Ramos (cell line): ENCODE measurements around the gene OR10AD1.
"Not testable (repeated sequence)": the region's sequence is repeated elsewhere in the genome, so short reads cannot be mapped to it uniquely, and the experiment has no call there.

Experiments
- in situ Hi-C: fragments of 300-500 bp; cut with MboI; formaldehyde crosslinking; loops from one replicate; pipeline ENCODE4 v1.14.3; 2022; ENCODE audit warnings: low sequenced_read_pairs; ENCODE audit not compliant: unreplicated experiment

OR10AD1 gene, protein sequence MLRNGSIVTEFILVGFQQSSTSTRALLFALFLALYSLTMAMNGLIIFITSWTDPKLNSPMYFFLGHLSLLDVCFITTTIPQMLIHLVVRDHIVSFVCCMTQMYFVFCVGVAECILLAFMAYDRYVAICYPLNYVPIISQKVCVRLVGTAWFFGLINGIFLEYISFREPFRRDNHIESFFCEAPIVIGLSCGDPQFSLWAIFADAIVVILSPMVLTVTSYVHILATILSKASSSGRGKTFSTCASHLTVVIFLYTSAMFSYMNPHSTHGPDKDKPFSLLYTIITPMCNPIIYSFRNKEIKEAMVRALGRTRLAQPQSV

DNA sequence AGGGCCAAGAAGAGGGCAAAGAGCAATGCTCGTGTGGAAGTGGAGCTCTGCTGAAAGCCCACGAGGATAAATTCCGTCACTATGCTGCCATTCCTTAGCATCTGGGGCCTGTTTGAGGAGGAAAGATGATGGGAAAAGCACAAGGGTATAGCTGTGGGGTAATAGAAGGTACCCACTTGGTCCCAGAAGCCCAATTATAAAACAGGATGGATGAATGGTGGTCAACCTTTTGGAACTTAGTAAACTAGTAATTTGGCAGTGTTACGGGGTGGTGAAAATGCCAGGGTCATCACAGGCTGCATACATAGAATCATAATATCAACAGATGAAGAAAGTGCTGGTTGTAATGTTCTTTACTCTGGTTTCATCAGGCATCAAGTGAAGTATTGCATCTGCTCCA lies at the start of gene OR10AD1:
Gene OR10AD1, minus strand, starts transcription at position 101 of the 400 bp plus-strand sequence. Its CDS starts 0 bp downstream, at position 101.
- in situ Hi-C loops = no loop called here

DNA sequence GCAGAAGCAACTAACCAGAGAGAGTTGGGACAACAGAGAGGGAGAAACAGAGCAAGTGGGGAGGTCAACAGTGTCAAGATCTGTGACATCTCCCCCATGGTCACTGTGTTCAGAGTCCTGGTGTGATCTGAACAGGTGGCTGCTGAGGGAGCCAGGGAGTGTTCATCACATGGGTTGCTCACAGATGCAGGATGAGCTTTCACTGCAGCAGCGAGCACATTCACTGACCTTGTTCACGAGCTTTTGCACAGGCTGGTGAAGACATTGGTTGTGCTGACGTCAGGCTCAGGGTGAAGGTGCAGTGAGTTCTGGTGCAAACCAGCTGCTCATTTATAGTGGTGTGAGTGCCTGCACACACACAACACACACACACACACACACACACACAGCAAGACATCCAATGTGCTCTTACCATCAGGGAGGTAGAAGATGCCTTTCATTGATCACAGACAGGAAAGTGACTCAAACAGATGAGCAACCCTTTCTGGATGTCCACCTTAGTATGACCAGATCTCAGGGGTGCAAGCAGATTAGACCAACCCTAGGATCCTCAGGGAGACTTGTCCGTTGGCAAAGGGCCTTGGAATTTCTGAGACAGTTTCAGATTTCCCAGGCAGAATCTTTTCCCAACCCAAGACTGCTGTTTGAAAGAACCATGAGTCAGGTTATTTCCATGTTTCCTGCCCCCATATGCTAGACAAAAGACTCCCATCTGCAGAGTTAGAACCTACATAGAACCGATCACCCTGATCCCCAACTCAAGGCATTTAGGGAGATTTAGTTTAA lies 44.3 kb upstream of the OR10AD1 start:
- in situ Hi-C loops = no loop called here

DNA sequence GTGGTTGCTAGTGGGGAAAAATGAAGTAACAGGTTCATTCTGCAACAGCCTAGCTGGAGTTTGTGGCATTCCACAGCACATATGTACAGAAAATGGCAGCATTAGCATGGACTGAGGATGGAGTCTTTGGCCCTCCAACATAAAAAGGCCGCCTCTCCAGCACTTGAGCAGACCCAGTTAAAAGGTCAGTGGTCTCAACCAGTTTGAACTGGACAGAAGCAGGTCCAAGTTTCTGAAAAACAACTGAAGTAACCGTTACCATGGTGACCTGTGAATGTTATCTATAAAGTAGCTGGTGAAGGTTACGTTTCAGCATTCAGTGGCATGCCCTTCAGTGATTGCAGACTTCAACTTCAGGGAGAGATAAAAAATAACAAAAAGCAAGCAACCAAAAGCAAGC lies 34.1 kb upstream of the OR10AD1 start:
- in situ Hi-C loops = no loop called here

DNA sequence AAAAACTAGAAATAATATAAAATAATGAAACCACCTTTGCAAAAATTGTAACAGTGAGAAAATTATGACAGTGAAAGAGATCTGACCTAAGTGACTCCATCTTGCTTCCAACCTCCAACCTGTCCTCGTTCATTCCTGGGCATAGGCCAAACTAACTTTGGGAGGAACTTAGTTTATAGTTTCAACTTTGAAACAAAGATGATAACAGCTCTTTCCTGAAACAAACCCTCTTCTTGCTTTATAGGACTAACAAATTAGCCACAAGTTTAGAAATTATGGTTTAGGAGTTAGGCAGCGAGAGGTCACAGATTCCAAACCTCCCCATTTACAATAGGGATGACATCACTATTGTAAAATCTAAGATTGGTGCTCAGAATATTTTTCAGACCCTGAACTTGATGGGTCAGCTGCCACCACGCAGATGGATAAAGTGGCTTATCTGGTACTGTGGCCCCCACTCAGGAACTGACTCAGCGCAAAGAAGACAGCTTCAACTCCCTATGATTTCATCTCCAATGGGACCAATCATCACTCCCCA lies 32.8 kb upstream of the OR10AD1 start:
- in situ Hi-C loops = no loop called here

DNA sequence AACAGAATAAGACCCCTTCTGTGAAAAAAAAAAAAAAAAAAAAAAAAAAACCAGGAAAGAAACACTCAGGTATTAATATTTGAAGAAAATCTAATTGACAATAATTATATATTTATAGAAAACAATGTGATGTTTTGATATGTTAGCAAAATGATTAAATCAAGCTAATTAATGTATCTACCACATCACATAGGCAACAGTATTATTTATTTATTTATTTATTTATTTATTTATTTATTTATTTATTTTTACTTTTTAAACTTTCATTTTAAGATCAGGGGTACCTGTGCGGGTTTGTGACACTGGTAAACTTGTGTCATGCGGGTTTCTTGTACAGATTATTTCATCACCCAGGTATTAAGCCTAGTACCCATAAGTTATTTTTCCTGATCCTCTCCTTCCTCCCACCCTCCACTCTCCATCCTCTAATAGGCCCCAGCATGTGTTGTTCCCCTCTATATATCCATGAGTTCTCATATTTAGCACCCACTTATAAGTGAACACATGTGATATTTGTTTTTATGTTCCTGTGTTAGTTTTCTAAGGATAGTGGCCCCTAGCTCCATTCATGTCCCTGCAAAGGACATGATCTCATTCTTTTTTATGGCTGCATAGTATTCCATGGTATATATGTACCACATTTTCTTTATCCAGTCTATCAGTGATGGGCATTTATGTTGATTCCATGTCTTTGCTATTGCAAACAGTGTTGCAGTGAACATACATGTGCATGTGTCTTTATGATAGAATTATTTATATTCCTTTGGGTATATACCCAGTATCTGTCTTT lies 28.3 kb upstream of the OR10AD1 start:
- in situ Hi-C loops = not testable (repeated sequence)

DNA sequence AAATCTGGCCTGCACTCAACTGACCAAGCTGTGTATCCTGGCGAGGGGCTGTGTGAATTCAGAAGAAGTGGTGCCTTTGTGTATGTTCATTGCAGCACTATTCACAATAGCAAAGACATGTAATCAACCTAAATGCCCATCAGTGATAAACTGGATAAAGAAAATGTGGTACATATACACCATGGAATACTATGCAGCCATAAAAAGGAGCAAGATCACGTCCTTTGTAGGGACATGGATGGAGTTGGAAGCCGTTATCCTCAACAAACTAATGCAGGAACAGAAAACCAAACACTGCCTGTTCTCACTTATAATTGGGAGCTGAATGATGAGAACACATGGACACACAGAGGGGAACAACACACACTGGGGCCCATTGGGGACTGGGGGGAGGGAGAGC lies 21.4 kb upstream of the OR10AD1 start:
- in situ Hi-C loops = not testable (repeated sequence)

DNA sequence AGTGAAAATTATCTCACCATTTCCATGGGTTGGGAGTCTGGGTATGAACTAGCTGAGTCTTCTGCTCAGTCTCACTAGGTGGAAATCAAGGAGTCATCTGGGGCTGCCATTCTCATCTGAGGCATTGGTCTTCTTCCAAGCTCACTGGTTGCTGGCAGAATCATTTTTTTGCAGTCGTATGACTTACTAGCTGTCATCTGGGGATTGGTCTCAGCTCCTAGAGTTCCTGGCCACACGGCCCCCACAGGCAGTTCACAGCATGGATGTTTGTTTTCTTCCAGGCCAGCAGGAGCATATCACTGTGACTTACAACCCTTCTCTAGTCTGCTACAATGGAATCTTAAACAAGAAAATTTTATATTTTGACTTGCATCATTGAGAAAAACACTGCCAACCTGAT lies 18.6 kb upstream of the OR10AD1 start:
- in situ Hi-C loops = no loop called here

DNA sequence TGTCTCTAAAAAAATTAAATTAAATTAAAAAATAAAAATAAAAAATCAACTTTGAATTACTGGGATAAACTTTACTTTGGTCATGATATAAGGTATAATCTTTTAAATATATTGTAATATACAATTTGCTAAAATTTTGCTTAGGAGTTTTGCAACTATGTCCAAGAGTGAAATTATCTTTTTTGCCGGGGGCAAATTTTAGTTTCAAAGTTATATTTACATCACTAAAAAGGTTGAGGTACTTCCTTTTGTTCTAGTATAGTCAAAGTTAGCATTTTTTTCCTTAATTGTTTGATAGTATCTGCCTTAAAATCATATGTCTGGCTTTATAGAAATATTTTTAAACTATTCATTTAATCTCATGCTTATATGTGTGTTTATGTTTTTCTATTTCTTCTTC lies 17.6 kb upstream of the OR10AD1 start:
- in situ Hi-C loops = no loop called here

DNA sequence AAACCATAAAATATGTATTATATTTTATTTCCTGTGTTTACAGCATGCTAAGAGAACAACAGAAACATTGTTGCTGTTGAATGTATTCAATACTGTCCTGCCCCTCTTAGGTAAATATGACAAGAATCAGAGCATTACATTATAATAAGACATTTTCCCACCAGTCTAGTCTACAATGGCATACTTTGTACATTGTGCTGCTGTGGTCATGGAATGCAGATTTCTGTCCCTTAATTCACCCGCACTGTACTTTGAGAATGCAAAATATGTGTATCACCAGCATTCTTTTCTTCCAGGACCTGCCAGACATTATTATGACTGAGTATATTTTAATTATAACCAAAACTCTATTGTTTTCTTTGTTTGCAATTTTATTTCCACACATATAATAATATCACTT lies 16.5 kb upstream of the OR10AD1 start:
- in situ Hi-C loops = no loop called here

DNA sequence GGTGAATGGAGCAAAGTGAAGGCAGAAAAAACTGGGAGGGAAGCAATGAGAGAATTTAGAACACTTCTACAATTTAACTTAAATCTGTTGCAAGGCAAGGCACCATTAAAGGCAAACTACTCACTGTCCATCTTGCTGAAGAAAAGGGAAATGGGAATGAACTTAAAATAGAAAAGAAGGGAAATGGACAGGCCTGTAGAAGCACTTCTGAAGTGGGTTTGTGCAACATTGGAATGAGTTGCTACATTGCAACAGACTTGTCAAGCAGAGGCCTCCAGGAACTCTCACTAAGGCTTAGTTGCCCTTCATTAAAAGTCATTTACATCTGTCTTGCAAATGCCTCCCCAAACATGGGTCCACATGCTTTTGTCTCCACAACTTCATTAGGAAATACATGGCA lies 13.7 kb upstream of the OR10AD1 start:
- in situ Hi-C loops = no loop called here

DNA sequence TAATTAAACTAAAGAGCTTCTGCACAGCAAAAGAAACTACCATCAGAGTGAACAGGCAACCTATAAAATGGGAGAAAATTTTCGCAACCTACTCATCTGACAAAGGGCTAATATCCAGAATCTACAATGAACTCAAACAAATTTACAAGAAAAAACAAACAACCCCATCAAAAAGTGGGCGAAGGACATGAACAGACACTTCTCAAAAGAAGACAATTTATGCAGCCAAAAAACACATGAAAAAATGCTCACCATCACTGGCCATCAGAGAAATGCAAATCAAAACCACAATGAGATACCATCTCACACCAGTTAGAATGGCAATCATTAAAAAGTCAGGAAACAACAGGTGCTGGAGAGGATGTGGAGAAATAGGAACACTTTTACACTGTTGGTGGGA lies 6.4 kb upstream of the OR10AD1 start:
- in situ Hi-C loops = not testable (repeated sequence)

DNA sequence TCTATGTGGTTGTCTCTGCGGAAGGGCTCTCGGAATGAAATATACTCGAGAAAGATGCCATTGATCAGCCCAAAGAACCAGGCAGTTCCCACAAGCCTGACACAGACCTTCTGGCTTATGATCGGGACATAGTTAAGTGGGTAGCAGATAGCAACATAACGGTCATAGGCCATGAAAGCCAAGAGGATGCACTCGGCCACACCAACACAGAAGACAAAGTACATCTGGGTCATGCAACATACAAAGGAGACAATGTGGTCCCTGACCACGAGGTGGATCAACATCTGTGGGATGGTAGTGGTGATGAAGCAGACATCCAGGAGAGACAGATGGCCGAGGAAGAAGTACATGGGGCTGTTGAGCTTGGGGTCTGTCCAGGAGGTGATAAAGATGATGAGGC lies 326 bp downstream of the OR10AD1 start:
- in situ Hi-C loops = no loop called here

GRCh38 chr12:48201516-48201915 lies 1.6 kb downstream of the OR10AD1 start:
- in situ Hi-C loops = no loop called here

DNA sequence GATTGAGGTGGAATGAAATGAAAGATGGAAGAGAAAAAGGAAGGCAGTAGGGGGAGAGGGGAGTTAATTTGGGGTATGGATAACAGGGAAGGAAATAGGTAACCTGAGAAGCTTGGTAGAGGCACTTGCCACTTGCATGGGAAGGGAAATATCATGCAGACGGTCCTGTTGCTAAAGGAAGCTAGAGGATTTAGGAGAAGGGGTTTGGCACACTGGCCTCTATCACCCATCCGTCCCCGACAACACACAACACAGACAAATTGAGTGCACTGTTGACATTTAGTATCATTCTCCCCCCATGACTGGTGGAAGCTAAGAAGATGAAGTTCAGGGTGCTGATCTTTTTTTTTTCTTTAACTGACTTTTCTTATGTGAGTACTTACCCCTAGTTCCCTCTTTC lies 2.0 kb downstream of the OR10AD1 start:
- in situ Hi-C loops = no loop called here

DNA sequence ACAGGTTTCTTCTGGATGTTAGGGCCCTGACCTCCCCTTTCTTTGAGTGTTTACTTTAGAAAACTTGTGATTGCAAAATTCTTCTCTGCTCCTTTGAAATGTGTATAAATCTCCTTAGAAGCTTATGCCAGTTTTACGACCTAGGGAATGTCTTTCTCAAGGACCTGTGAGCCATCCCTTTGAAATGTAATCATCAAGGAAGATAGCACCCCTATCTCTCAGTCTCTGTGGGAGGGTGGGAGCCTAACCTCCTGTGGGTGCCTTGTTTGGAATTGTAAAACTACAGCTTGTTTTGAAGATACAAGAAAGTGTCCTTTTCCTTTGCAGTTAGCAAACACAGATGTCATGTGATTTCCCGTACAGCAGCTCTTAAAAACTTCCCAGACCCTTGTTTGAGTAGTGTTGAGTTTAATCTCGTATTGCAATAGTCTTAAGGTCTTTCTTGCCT lies 3.3 kb downstream of the OR10AD1 start:
- in situ Hi-C loops = no loop called here

- in situ Hi-C loops = no loop called here
These were observed 4.1 kb downstream of the OR10AD1 start for GRCh38 chr12:48198985-48199384.

DNA sequence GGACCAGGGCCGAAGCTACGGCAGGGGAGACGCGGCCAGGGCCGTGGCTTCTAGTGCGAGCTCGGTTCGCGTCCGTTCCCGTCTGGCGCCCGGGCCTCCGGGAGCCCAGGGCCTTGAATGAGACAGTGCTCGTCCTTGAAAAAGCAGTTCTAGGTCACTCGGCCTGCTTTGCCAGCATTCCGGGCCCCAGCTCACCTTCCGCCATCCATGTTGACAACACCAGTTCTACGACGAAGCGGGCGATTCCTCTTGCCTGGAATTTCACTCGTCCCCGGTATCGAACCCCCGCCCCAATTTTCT lies 4.5 kb downstream of the OR10AD1 start:
- in situ Hi-C loops = no loop called here

GRCh38 chr12:48197971-48198671 lies 5.0 kb downstream of the OR10AD1 start:
- in situ Hi-C loops = no loop called here

GRCh38 chr12:48197549-48197970 lies 5.5 kb downstream of the OR10AD1 start:
- in situ Hi-C loops = no loop called here

GRCh38 chr12:48194799-48195201 lies 8.3 kb downstream of the OR10AD1 start:
- in situ Hi-C loops = no loop called here
